GM12801 (cell line): Measurements from ENCODE around the gene GOLIM4.

Experiments
- TF ChIP-seq, protein P1 (sequence below): IDR thresholded peaks from one replicate; pipeline ENCODE4 v1.5.1; 2011; ENCODE audit warnings: control low read depth; ENCODE audit not compliant: insufficient read length; ENCODE audit errors: extremely low read depth

GOLIM4 gene

DNA sequence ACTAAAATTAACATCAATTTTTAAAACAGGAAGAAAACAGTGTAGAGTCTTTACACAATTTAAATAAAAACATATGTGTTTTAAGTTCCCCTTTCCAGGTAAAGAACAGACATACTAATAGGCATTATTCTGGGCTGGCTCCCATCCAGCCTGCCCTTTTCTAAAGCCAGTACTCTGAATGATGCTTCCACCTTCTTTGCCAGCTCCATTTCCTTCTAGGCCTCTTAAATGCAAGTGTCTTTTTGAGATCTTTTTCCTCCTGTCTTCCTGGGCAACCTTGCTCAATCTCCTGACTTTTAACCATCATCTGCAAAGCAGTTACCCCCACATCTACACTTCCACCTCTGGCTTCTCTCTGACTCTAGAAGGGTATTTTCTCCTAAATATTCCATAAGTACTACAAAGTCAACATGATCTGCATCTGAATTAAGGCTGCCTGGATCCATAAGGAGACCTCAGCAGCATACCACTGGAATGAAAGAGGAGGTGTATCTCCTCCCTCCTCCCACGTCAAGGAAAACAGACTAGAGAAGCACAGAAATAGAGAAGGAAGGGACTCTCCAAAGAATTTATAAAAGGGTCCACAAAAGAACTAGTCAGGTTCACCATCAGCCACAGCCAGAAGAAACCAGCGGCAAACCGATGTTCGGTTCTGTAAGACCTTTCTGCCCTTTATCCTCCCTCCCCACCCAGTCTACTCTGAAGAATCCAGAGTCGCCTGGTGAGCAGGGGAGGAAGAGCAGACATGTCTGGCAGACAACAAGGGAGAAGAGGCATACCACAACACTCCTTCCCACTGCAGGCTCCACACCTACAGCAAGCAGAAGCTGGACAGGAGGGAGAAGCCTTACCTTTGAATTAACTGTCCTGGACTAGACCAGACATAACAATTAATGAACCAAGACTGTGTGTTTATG lies 47.1 kb downstream of the GOLIM4 start:
- TF ChIP-seq, protein P1, sequence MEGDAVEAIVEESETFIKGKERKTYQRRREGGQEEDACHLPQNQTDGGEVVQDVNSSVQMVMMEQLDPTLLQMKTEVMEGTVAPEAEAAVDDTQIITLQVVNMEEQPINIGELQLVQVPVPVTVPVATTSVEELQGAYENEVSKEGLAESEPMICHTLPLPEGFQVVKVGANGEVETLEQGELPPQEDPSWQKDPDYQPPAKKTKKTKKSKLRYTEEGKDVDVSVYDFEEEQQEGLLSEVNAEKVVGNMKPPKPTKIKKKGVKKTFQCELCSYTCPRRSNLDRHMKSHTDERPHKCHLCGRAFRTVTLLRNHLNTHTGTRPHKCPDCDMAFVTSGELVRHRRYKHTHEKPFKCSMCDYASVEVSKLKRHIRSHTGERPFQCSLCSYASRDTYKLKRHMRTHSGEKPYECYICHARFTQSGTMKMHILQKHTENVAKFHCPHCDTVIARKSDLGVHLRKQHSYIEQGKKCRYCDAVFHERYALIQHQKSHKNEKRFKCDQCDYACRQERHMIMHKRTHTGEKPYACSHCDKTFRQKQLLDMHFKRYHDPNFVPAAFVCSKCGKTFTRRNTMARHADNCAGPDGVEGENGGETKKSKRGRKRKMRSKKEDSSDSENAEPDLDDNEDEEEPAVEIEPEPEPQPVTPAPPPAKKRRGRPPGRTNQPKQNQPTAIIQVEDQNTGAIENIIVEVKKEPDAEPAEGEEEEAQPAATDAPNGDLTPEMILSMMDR = no peak

GRCh38 chr3:168047936-168048335 lies 47.8 kb downstream of the GOLIM4 start:
- TF ChIP-seq, protein P1 = no peak

DNA sequence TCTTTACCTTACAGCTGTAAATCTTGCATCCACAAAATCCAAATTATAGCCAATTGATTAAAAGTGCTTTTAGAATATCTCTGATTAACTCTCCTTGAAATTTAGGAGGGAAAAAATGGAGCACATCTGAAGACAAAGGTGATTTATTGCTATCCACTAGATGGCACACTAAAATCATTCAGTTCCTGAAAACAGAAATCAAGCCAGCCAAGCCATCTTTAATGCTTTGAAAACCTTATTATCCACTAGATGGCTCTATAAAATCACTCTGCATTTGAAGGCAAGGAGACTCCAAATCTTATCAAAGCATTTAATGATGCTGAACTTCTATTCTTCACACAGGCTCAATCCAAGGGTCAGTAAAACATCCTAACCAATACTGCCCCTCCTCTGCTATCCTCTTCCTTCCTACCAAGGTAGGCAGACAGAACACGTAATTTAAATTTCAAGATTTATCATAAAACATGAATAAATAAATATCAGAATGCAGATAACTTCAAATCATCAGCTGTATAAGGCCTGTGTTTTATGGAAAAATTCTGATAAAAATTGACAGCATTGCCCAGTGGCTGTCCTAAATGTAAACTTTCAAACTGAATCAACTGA lies 48.4 kb downstream of the GOLIM4 start:
- TF ChIP-seq, protein P1 = no peak

GRCh38 chr3:168044049-168044448 lies 51.7 kb downstream of the GOLIM4 start:
- TF ChIP-seq, protein P1 = no peak

DNA sequence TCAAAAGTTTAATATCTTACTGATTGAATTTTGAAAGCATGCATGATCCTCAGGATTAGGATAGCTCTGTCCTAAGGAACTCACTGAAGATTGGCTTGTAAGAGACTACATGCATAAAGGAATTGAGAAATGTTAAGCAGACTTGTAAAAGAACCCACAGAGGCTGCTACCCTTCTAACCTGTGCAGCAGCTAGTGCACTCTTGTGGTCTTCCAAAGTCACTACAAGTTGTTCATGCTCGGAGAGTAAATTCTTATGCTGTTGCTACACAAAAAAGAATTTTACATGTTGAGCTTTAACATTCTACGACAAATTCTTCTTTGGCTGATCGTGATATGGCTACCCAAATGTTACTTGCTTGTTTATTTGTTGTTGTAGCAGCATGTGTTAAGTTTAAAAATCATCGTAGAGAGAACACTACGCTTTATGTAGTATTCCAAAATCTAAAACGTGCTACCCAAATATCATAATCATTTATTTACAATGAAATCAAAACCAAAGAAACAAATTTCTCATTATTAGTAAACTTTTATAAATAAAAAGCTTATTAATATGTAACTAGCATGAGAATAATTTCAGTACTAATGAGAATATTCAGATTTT lies 55.0 kb downstream of the GOLIM4 start:
- TF ChIP-seq, protein P1 = no peak

DNA sequence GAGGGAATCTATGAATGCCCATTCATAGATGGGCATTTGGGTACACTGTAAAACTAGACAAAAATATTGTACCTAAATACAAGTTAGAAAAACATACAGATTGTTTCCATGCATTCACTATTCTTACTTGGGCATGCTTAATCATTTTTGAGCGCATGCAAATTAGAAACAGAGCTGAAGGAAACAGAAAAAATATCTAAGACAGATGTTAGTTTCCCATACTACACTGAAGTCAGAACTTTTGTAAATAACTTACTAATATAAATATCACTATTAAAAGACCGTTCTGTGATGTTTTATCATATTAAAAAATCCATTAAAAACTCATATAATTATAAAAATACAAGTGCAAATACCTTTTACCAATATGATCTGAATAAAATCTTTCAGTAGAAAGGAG lies 58.7 kb downstream of the GOLIM4 start:
- TF ChIP-seq, protein P1 = no peak

DNA sequence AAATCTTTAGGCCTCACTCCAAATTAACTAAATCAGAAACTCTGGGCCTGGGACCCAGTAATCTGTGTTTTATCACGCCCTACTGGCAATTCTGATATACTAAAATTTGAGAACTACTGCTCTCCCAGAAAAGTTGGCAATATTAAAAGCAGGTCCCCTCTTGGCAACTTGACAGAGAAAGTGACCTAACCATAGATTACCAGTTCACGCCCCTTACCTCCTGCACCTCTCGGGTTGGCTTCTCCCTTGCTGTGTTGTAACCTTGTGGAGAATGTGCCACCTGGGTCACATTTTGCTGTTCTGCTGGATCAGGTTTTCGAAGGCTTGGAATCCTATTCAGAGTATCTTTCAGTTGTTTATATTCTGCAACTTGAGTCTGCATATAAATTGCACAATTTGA lies 59.1 kb downstream of the GOLIM4 start:
- TF ChIP-seq, protein P1 = no peak
